Muscle layer of duodenum (tissue), 2 donors: Measurements from ENCODE around the gene USP15.
"Not testable (repeated sequence)": the region's sequence is repeated elsewhere in the genome, so short reads cannot be mapped to it uniquely, and the experiment has no call there.

Experiments
- H3K27ac ChIP-seq: one replicate; pipeline ENCODE4 v1.7.0; 2013; ENCODE audit warnings: mild to moderate bottlenecking, low read length
- H3K27me3 ChIP-seq: one replicate; pipeline ENCODE4 v1.7.0; 2013; ENCODE audit warnings: low read depth, mild to moderate bottlenecking, control low read depth, low read length
- H3K36me3 ChIP-seq, 2 donors: one replicate each; pipeline ENCODE4 v1.7.0; 2013; ENCODE audit warnings: low read length in 2 of 2, control low read depth in 1 of 2, mild to moderate bottlenecking in 1 of 2; ENCODE audit not compliant: insufficient read depth in 2 of 2, control insufficient read depth in 1 of 2
- H3K4me1 ChIP-seq, 2 donors: one replicate each; pipeline ENCODE4 v1.7.0; 2013; ENCODE audit warnings: low read length in 2 of 2, mild to moderate bottlenecking in 2 of 2, control low read depth in 1 of 2, moderate library complexity in 1 of 2; ENCODE audit not compliant: insufficient read depth in 2 of 2, control insufficient read depth in 1 of 2
- H3K4me3 ChIP-seq, 2 donors: one replicate each; pipeline ENCODE4 v1.7.0; 2013; ENCODE audit warnings: low read length in 2 of 2, low read depth in 1 of 2, mild to moderate bottlenecking in 1 of 2
- H3K9me3 ChIP-seq, 2 donors: one replicate each; pipeline ENCODE4 v1.7.0; 2013; ENCODE audit warnings: low read length in 2 of 2, control low read depth in 1 of 2, mild to moderate bottlenecking in 1 of 2; ENCODE audit not compliant: control insufficient read depth in 1 of 2
- donor health status: healthy.

Gene USP15

GRCh38 chr12:62335057-62335456 lies 74.9 kb downstream of the USP15 start:
- Histone ChIP-seq H3K4me1 (no peaks in the 10 kb centered on the region), H3K27ac (no peak overlapping the region), H3K4me3 (no peak overlapping the region), H3K36me3 (no peaks in the 10 kb centered on the region), H3K27me3 (no peaks in the 10 kb centered on the region), H3K9me3 (peaks cover 0 to 4% of the 10 kb centered on the region in 2 donors)

GRCh38 chr12:62335796-62336195 lies 75.6 kb downstream of the USP15 start:
- Histone ChIP-seq H3K4me1 (no peaks in the 10 kb centered on the region), H3K27me3 (no peaks in the 10 kb centered on the region), H3K36me3 (no peaks in the 10 kb centered on the region), H3K27ac (no peak overlapping the region), H3K9me3 (peaks cover 0 to 4% of the 10 kb centered on the region in 2 donors), H3K4me3 (no peak overlapping the region)

GRCh38 chr12:62337643-62338042 lies 77.4 kb downstream of the USP15 start:
- H3K36me3 ChIP-seq, H3K4me3 ChIP-seq: not testable (repeated sequence)

GRCh38 chr12:62342614-62343303 lies 82.6 kb downstream of the USP15 start:
- not testable (repeated sequence) for H3K9me3 ChIP-seq, H3K27ac ChIP-seq, H3K27me3 ChIP-seq, H3K4me3 ChIP-seq, H3K4me1 ChIP-seq
- H3K36me3 ChIP-seq: peaks cover 3 to 14% of the 10 kb centered on the region in 2 donors

More at GRCh38 chr12:62337643-62338042, 77.4 kb downstream of the USP15 start:
- H3K27me3 ChIP-seq, H3K4me1 ChIP-seq, H3K9me3 ChIP-seq, H3K27ac ChIP-seq: not testable (repeated sequence)

GRCh38 chr12:62343304-62344120 lies 83.3 kb downstream of the USP15 start:
- H3K27me3 ChIP-seq, H3K4me1 ChIP-seq, H3K27ac ChIP-seq, H3K4me3 ChIP-seq, H3K9me3 ChIP-seq: not testable (repeated sequence)
- H3K36me3 ChIP-seq: peaks cover 3 to 14% of the 10 kb centered on the region in 2 donors

- not testable (repeated sequence) for H3K4me3 ChIP-seq, H3K9me3 ChIP-seq, H3K27ac ChIP-seq, H3K4me1 ChIP-seq, H3K27me3 ChIP-seq
- peaks cover 3 to 14% of the 10 kb centered on the region in 2 donors for H3K36me3 ChIP-seq
These were observed 84.7 kb downstream of the USP15 start for GRCh38 chr12:62344731-62345556.

GRCh38 chr12:62345667-62346066 lies 85.5 kb downstream of the USP15 start:
- Histone ChIP-seq H3K9me3 (no peaks in the 10 kb centered on the region), H3K36me3 (peaks cover 3 to 14% of the 10 kb centered on the region in 2 donors), H3K27me3 (no peaks in the 10 kb centered on the region), H3K27ac (no peak overlapping the region), H3K4me1 (no peaks in the 10 kb centered on the region), H3K4me3 (no peak overlapping the region)

- no peaks in the 10 kb centered on the region for H3K4me1 ChIP-seq
- H3K27ac ChIP-seq: no peak overlapping the region
- no peaks in the 10 kb centered on the region for H3K27me3 ChIP-seq
- peaks cover 3 to 14% of the 10 kb centered on the region in 2 donors for H3K36me3 ChIP-seq
- H3K9me3 ChIP-seq: no peaks in the 10 kb centered on the region
- H3K4me3 ChIP-seq: no peak overlapping the region
These were observed 86.6 kb downstream of the USP15 start for GRCh38 chr12:62346817-62347216.

GRCh38 chr12:62347922-62348650 lies 87.9 kb downstream of the USP15 start:
- Histone ChIP-seq H3K27me3 (no peaks in the 10 kb centered on the region), H3K9me3 (no peaks in the 10 kb centered on the region), H3K27ac (no peak overlapping the region), H3K4me1 (no peaks in the 10 kb centered on the region), H3K4me3 (no peak overlapping the region), H3K36me3 (peaks cover under 1 to 10% of the 10 kb centered on the region in 2 donors)

- Histone ChIP-seq H3K4me1 (no peaks in the 10 kb centered on the region), H3K9me3 (no peaks in the 10 kb centered on the region), H3K4me3 (no peak overlapping the region), H3K27ac (no peak overlapping the region), H3K36me3 (no peaks in the 10 kb centered on the region), H3K27me3 (no peaks in the 10 kb centered on the region)
These were observed 90.3 kb downstream of the USP15 start for GRCh38 chr12:62350554-62350953.

GRCh38 chr12:62351326-62351725 lies 91.1 kb downstream of the USP15 start:
- H3K27me3 ChIP-seq: no peaks in the 10 kb centered on the region
- no peak overlapping the region for H3K4me3 ChIP-seq
- H3K36me3 ChIP-seq: no peaks in the 10 kb centered on the region
- H3K27ac ChIP-seq: no peak overlapping the region
- no peaks in the 10 kb centered on the region for H3K4me1 ChIP-seq
- H3K9me3 ChIP-seq: no peaks in the 10 kb centered on the region
